HL-60 (cell line): Measurements from ENCODE around the gene ADNP.
A peak's percentile ranks its signal among the peaks of the same experiment; 100 is the strongest.

Experiments
- DNase-seq, 2 experiments: peaks; one replicate each; pipeline ENCODE4 v3.0.0-alpha.2; 2010 to 2020; ENCODE audit warnings: low read depth in 1 of 2, low spot score in 1 of 2
- H3K27ac ChIP-seq: fragments of 250-450 bp; sonication (Bioruptor Pico); replicated peaks from 2 replicates; pipeline ENCODE4 v1.5.1; 2020; ENCODE audit warnings: mild to moderate bottlenecking, moderate library complexity
- H3K27me3 ChIP-seq: fragments of 250-450 bp; sonication (Bioruptor Pico); 2 replicates; pipeline ENCODE4 v1.5.1; 2021; ENCODE audit warnings: mild to moderate bottlenecking, moderate library complexity; ENCODE audit not compliant: insufficient read depth, poor library complexity, severe bottlenecking
- H3K4me3 ChIP-seq: replicated peaks from 2 replicates; pipeline ENCODE4 v1.5.1; 2011; ENCODE audit warnings: mild to moderate bottlenecking, control low read depth, low read length; ENCODE audit not compliant: insufficient read depth
- CTCF ChIP-seq: IDR thresholded peaks from one replicate; pipeline ENCODE4 v1.5.1; 2011; ENCODE audit warnings: low read length, control low read depth, inconsistent platforms; ENCODE audit not compliant: insufficient read depth
- GABPA ChIP-seq: IDR thresholded peaks from 2 replicates; pipeline ENCODE4 v1.6.1; 2012; ENCODE audit warnings: low read depth
- POLR2AphosphoS5 ChIP-seq: IDR thresholded peaks from 2 replicates; pipeline ENCODE4 v1.6.1; 2012; ENCODE audit warnings: low read depth
- REST ChIP-seq: IDR thresholded peaks from 2 replicates; pipeline ENCODE4 v1.6.1; 2012; ENCODE audit warnings: low read depth; ENCODE audit not compliant: insufficient replicate concordance
- SPI1 ChIP-seq: IDR thresholded peaks from 2 replicates; pipeline ENCODE4 v1.6.1; 2012; ENCODE audit warnings: low read depth, mild to moderate bottlenecking, borderline replicate concordance

The ADNP gene

GRCh38 chr20:50959543-50960126, 28.4 kb upstream of the ADNP start:
- Histone ChIP-seq H3K4me3 (peak overlapping the region; percentile 98), H3K27ac (peak overlapping the region; percentile 98), H3K27me3 (no peaks in the 10 kb centered on the region)
- DNase-seq: no peak
- TF ChIP-seq REST (no peak), GABPA (no peak), POLR2AphosphoS5 (no peak; the same call in 1 of the 2 replicates), SPI1 (no peak), CTCF (no peak)

- Histone ChIP-seq H3K27me3 (no peaks in the 10 kb centered on the region), H3K27ac (peak within 1 kb of the TSS; percentile 98), H3K4me3 (peak within 1 kb of the TSS; percentile 98)
- DNase-seq: peak; percentile 92 to 99
- TF ChIP-seq POLR2AphosphoS5 (no peak), CTCF (no peak), REST (no peak), SPI1 (peak; percentile 41), GABPA (peak; percentile 92)
Observed at GRCh38 chr20:50958615-50959542, 27.6 kb upstream of the ADNP start, which contains the start of gene MOCS3. Gene MOCS3, plus strand, starts transcription at chr20:50958818. Its CDS starts 25 bp downstream, at chr20:50958843.

GRCh38 chr20:50957798-50958614, 26.8 kb upstream of the ADNP start, which contains the start of gene DPM1:
Gene DPM1, minus strand, starts transcription at chr20:50958532. Its CDS starts 9 bp downstream, at chr20:50958523.
- H3K27me3 ChIP-seq: no peaks in the 10 kb centered on the region
- peak; percentile 90 to 94 for DNase-seq
- H3K4me3 ChIP-seq: peak within 1 kb of the TSS; percentile 98
- TF ChIP-seq CTCF (no peak), SPI1 (peak; percentile 11; the same call in 1 of the 2 replicates), POLR2AphosphoS5 (peak; percentile 90; the same call in 1 of the 2 replicates), REST (peak; percentile 81)
- H3K27ac ChIP-seq: peak within 1 kb of the TSS; percentile 98
